B cell (primary cell): ENCODE data around the gene NLGN1. TPM values are rescaled to one million over a fixed set of nuclear protein-coding genes. Genes with fewer than 3 reads are reported as not detected.

Experiments
- ATAC-seq: fragments of 200-7000 bp; cut with Tn5 transposase; one replicate; pipeline ENCODE4 v1.10.0; 2021; ENCODE audit warnings: low read depth, mild to moderate bottlenecking, moderate number of reproducible peaks, moderate library complexity
- CTCF ChIA-PET: fragments of 350-600 bp; sonication (Branson Sonifier 250); formaldehyde crosslinking; loops from one replicate; lab custom pipeline; 2021; ENCODE audit warnings: antibody characterized with exemption, inconsistent platforms; lab: Charles Lee
- POLR2A ChIA-PET: fragments of 350-600 bp; sonication (Branson Sonifier 250); formaldehyde crosslinking; loops from one replicate; lab custom pipeline; 2021; ENCODE audit warnings: antibody characterized with exemption; lab: Charles Lee
- DNase-seq: peaks from one replicate; pipeline ENCODE4 v3.0.0; 2013
- H2AFZ ChIP-seq: 2 replicates; pipeline ENCODE4 v1.6.1; 2012; ENCODE audit warnings: mild to moderate bottlenecking, low read depth, low read length; ENCODE audit not compliant: insufficient read depth, poor library complexity, severe bottlenecking
- H3K27ac ChIP-seq, 2 donors: 1 replicate in 1 of 2; 2 replicates in 1 of 2; pipeline ENCODE4 v1.5.1; 2012 to 2013; ENCODE audit warnings: low read length in 2 of 2, mild to moderate bottlenecking in 2 of 2, moderate library complexity in 1 of 2
- H3K27me3 ChIP-seq, 4 experiments: fragments of 200-600 bp in 1 of 4; sonication (generic) in 1 of 4; replicated peaks in 1 of 4; 1 replicate in 2 of 4; 2 replicates in 2 of 4; pipeline versions ENCODE4 v1.6.1 to v1.7.0; 2013 to 2016; ENCODE audit warnings: low read length in 3 of 4, mild to moderate bottlenecking in 2 of 4, mixed read lengths in 1 of 4, moderate library complexity in 1 of 4; ENCODE audit not compliant: insufficient read depth in 4 of 4, control insufficient read depth in 3 of 4; ENCODE audit errors: control extremely low read depth in 1 of 4
- H3K36me3 ChIP-seq, 2 experiments: replicated peaks in 1 of 2; 1 replicate in 1 of 2; 2 replicates in 1 of 2; pipeline versions ENCODE4 v1.6.1 to v1.7.1; 2013; ENCODE audit warnings: low read length in 1 of 2; ENCODE audit not compliant: insufficient read depth in 2 of 2, control insufficient read depth in 1 of 2; ENCODE audit errors: control extremely low read depth in 1 of 2, extremely low read depth in 1 of 2
- H3K4me1 ChIP-seq, 2 donors: fragments of 200-600 bp in 1 of 2; sonication (generic) in 1 of 2; 1 replicate in 1 of 2; 2 replicates in 1 of 2; pipeline versions ENCODE4 v1.5.1 to v1.6.1; 2013 to 2017; ENCODE audit warnings: low read length in 2 of 2; ENCODE audit not compliant: control insufficient read depth in 2 of 2, insufficient read depth in 2 of 2
- H3K4me2 ChIP-seq: replicated peaks from 2 replicates; pipeline ENCODE3; 2012; ENCODE audit warnings: mild to moderate bottlenecking, low read depth, low read length; ENCODE audit not compliant: poor library complexity, severe bottlenecking
- H3K4me3 ChIP-seq, 5 experiments: fragments of 200-600 bp in 1 of 5; sonication (generic) in 1 of 5; 1 replicate in 3 of 5; 2 replicates in 2 of 5; pipeline versions ENCODE4 v1.5.1 to v1.7.0; 2011 to 2016; ENCODE audit warnings: low read length in 4 of 5, mild to moderate bottlenecking in 4 of 5, low read depth in 2 of 5, control low read depth in 1 of 5, moderate library complexity in 1 of 5; ENCODE audit not compliant: insufficient read depth in 1 of 5; ENCODE audit errors: control extremely low read depth in 1 of 5, extremely low read depth in 1 of 5
- H3K79me2 ChIP-seq: fragments of 200-600 bp; sonication (generic); one replicate; pipeline ENCODE4 v1.6.0; 2016; ENCODE audit warnings: low read length; ENCODE audit not compliant: control insufficient read depth, insufficient read depth
- H3K9ac ChIP-seq: fragments of 200-600 bp; sonication (generic); 2 replicates; pipeline ENCODE4 v1.6.1; 2017; ENCODE audit warnings: mild to moderate bottlenecking, low read length, moderate library complexity
- H3K9me3 ChIP-seq, 3 donors: one replicate each; pipeline versions ENCODE4 v1.6.1 to v1.7.1; 2013; ENCODE audit warnings: low read length in 2 of 3; ENCODE audit not compliant: control insufficient read depth in 2 of 3, insufficient read depth in 1 of 3; ENCODE audit errors: control extremely low read depth in 1 of 3
- H4K20me1 ChIP-seq: 2 replicates; pipeline ENCODE4 v1.6.0; 2012; ENCODE audit warnings: mild to moderate bottlenecking, low read length; ENCODE audit not compliant: insufficient read depth, control insufficient read depth, poor library complexity, severe bottlenecking
- H3K27ac Mint-ChIP-seq: one replicate; pipeline ENCODE4 v1.8.0; 2021; ENCODE audit warnings: mixed read lengths
- H3K27me3 Mint-ChIP-seq: one replicate; pipeline ENCODE4 v1.8.0; 2021; ENCODE audit warnings: mixed read lengths
- H3K4me1 Mint-ChIP-seq: one replicate; pipeline ENCODE4 v1.8.0; 2021; ENCODE audit warnings: mixed read lengths
- H3K4me3 Mint-ChIP-seq: one replicate; pipeline ENCODE4 v1.8.0; 2021; ENCODE audit warnings: mixed read lengths
- H3K9me3 Mint-ChIP-seq: one replicate; pipeline ENCODE4 v1.8.0; 2022; ENCODE audit warnings: mixed read lengths; ENCODE audit not compliant: insufficient read depth
- EZH2 ChIP-seq: IDR thresholded peaks from 2 replicates; pipeline ENCODE4 v1.6.1; 2012; ENCODE audit warnings: borderline replicate concordance, low read depth, mild to moderate bottlenecking, moderate library complexity, low read length; ENCODE audit not compliant: insufficient read depth, poor library complexity, severe bottlenecking
- WGBS: methylation state at CpG from one replicate; pipeline ENCODE4 v1.1.5; 2013; ENCODE audit warnings: missing lambda C conversion rate; ENCODE audit not compliant: insufficient coverage; 5-methylcytosine and 5-hydroxymethylcytosine counted together
- intact Hi-C: fragments of 100-400 bp; cut with micrococcal nuclease; formaldehyde crosslinking; loops from one replicate; pipeline ENCODE4 v1.10.0; 2022
- polyA plus RNA-seq: library from polyadenylated mRNA; depleted of rRNA; stranded (reverse); fragments of >200 nt; gene quantifications from 2 replicates; pipeline ENCODE4 v1.2.3, GENCODE V29; 2012
- total RNA-seq, 2 donors: library from RNA; stranded (reverse); fragments of 120-200 nt in 1 of 2; gene quantifications; 1 replicate in 1 of 2; 2 replicates in 1 of 2; pipeline versions ENCODE4 v1.2.3 to v1.2.4, GENCODE V29; 2013 to 2022
- TF ChIP-seq, protein P1 (sequence below): fragments of 200-600 bp; IDR thresholded peaks from one replicate; pipeline ENCODE4 v1.8.0; 2022; ENCODE audit warnings: antibody characterized with exemption, mild to moderate bottlenecking

The NLGN1 gene
- total and polyA plus RNA-seq, 2 donors (not counting 1 experiment from before 2014, with no cell fraction given): not detected

DNA sequence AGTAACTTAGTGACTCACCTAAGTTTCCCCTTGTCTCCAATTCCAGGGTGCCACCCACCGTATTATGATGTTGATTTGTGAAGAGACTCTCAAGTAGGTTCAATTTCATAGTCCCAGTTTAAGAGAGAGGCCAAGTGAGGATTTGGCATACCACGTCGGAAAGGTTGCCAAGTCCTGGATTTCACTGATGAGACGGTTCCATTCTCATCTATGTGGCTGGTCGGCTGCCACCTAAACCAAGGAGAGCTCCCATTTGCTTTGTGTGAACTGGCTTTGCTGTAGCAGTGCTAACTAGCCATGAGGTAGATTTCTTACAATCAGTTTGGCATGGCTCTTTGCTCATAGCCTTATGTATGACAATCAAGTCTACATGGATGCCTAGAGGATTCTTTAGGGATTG, 653.6 kb downstream of the NLGN1 start:
- no peak for DNase-seq
- intact Hi-C loops: no loop called here
- H3K4me2 ChIP-seq: no peak overlapping the region
- no peaks in the 10 kb centered on the region for H4K20me1 ChIP-seq
- TF ChIP-seq EZH2: no peak
- TF ChIP-seq, protein P1, sequence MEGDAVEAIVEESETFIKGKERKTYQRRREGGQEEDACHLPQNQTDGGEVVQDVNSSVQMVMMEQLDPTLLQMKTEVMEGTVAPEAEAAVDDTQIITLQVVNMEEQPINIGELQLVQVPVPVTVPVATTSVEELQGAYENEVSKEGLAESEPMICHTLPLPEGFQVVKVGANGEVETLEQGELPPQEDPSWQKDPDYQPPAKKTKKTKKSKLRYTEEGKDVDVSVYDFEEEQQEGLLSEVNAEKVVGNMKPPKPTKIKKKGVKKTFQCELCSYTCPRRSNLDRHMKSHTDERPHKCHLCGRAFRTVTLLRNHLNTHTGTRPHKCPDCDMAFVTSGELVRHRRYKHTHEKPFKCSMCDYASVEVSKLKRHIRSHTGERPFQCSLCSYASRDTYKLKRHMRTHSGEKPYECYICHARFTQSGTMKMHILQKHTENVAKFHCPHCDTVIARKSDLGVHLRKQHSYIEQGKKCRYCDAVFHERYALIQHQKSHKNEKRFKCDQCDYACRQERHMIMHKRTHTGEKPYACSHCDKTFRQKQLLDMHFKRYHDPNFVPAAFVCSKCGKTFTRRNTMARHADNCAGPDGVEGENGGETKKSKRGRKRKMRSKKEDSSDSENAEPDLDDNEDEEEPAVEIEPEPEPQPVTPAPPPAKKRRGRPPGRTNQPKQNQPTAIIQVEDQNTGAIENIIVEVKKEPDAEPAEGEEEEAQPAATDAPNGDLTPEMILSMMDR: no peak
- CTCF ChIA-PET: no interaction called here
- H3K27me3 ChIP-seq: no peaks in the 10 kb centered on the region
- H3K36me3 ChIP-seq: no peaks in the 10 kb centered on the region
- peaks cover 7% of the 10 kb centered on the region for H3K9me3 Mint-ChIP-seq
- H3K27ac Mint-ChIP-seq: no peak overlapping the region
- no peak overlapping the region for H2AFZ ChIP-seq
- ATAC-seq: no peak
- H3K4me3 ChIP-seq: no peak overlapping the region
- peaks cover 0 to 2% (median 0%) of the 10 kb centered on the region in 3 donors for H3K9me3 ChIP-seq
- H3K4me3 Mint-ChIP-seq: no peak overlapping the region
- H3K27ac ChIP-seq: no peak overlapping the region
- no peaks in the 10 kb centered on the region for H3K4me1 Mint-ChIP-seq
- H3K9ac ChIP-seq: no peak overlapping the region
- no peaks in the 10 kb centered on the region for H3K4me1 ChIP-seq
- no peaks in the 10 kb centered on the region for H3K27me3 Mint-ChIP-seq
- POLR2A ChIA-PET: no interaction called here
- no peaks in the 10 kb centered on the region for H3K79me2 ChIP-seq
- WGBS: 92% methylated on average over 5 of the region's 5 CpGs

DNA sequence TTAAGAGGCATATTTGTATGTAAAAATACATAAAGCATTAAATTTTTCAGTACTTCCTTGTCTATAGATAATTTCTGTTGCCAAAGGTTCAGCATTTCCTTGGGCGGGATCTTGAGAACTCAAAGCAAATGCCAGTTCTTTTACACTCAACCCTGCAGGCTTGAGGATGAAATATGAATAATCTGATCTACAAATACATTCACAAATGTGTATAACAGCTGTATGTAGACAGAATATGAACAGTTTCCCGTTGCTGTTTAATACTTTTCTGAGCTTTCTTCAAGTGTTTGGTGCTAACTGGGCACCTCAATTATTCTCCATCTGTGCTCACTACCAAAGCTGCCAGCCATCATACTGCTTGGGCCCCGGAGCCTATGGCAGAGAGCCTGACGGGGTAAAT, 661.3 kb downstream of the NLGN1 start:
- no peak overlapping the region for H3K4me3 ChIP-seq

More for the DNA sequence above, 661.3 kb downstream of the NLGN1 start:
- H3K9me3 Mint-ChIP-seq: peaks cover 6% of the 10 kb centered on the region
- H3K4me3 Mint-ChIP-seq: no peak overlapping the region
- ChIA-PET CTCF (no interaction called here), POLR2A (no interaction called here)
- no peak for DNase-seq
- no peak overlapping the region for H3K27ac Mint-ChIP-seq
- H3K36me3 ChIP-seq: no peaks in the 10 kb centered on the region
- H3K27ac ChIP-seq: no peak overlapping the region
- 57% methylated on average over 3 of the region's 4 CpGs for WGBS
- no peak for TF ChIP-seq EZH2
- TF ChIP-seq, protein P1: no peak
- no peaks in the 10 kb centered on the region for H3K27me3 Mint-ChIP-seq
- no peaks in the 10 kb centered on the region for H3K27me3 ChIP-seq
- H3K9ac ChIP-seq: no peak overlapping the region
- H3K4me1 Mint-ChIP-seq: no peaks in the 10 kb centered on the region
- H3K79me2 ChIP-seq: no peaks in the 10 kb centered on the region
- ATAC-seq: no peak
- intact Hi-C loops: no loop called here
- H3K9me3 ChIP-seq: no peaks in the 10 kb centered on the region
- H3K4me2 ChIP-seq: no peak overlapping the region
- no peaks in the 10 kb centered on the region for H3K4me1 ChIP-seq
- H4K20me1 ChIP-seq: no peaks in the 10 kb centered on the region
- no peak overlapping the region for H2AFZ ChIP-seq
